DMS53 treated with DMSO at 0.1 percent for 48 hours (cell line): Measurements from ENCODE around the gene THBS1.

Source experiments
- DNase-seq: peaks from one replicate; lab custom pipeline; 2025; ENCODE audit not compliant: unreplicated experiment; lab: John Stamatoyannopoulos, UW

THBS1 gene

DNA sequence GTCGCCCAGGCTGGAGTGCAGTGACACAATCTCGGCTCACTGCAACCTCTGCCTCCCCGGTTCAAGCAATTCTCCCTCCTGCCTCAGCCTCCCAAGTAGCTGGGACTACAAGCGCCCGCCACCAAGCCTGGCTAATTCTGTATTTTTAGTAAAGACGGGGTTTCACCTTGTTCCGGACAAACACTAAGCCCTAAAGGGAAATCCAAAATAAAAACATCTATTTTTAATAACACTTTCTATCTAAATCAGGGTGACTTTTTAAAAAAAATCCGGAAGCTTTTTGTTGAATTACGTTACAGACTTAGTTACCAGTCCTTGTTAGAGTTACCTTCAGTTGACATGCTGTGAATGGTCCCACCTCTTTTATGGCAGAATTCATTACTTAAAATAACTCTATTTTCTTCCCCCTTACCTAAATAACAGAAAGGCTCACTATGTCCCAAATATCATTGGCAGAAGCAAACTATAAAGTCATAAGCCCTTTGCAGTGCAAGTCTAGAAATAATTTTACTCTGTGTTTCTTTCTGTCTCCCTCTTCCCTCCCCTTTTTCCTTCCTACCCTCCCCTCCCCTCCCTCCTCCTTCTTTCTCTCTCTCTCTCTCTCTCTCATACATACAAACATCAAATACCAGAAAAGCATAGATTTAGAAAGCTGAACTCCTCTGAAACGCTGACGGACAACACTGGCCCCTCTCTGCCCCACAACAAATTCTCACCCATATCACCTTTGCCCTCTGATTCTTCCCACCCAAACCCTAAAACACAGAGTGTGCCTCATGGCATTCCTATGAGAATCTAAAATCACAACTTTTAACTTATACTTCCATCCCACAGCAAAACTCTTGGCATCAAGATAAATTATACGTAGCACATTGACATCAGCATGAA, 18.3 kb downstream of the THBS1 start:
- no peak for DNase-seq

DNA sequence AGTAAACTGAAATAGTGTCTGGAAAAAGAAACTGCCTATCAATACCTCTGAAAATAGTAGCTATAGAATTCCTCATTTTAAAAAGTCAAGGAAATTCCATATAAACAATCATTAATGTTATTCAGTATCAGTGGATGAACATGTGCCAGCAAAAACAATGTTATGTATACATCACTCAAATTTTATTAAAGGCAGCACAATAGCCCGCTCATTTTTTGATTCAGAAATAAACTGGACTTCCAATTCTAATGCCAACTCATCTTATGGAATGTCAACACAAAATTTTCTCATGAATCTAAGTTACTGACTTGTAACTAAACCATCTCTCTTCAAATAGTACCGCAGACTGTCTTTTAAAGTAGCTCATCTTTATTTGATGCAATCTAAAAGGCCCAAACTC, 19.0 kb downstream of the THBS1 start:
- DNase-seq: no peak

DNA sequence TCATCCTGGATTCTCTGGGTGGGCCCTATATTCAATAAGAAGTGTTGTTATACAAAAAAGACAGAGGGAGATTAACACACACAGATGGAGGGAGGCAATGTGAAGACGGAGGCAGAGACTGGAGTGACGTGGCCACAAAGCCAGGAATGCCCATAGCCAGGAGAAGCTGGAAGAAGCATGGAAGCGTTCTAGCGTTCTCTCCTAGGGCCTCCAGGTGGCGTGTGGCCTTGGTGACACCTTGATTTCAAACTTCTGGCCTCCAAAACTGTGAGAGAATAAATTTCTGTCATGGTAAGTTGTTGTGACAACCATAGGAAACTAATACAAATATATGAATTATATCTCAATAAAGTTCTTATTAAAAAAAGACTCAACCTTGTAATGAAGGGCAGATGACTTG, 21.3 kb downstream of the THBS1 start:
- no peak for DNase-seq

DNA sequence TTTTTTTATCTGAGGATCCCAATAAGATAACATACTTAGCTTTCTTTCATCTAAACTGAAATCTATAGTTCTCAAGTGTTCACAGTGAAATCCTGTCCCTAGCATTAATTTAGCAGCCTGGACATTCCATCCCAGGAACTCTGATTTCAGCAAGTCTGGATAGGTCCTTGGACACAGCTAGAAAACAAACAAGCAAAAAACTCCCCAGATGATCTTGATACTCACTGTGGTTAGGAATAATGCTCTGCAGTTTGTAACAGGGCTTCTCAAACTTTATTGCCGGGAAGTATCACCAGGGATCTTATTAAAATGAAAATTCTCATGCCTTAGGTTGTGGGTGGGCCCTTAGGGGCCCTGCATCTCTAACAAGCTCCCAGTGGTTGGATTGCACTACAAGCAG, 24.3 kb downstream of the THBS1 start:
- no peak for DNase-seq

DNA sequence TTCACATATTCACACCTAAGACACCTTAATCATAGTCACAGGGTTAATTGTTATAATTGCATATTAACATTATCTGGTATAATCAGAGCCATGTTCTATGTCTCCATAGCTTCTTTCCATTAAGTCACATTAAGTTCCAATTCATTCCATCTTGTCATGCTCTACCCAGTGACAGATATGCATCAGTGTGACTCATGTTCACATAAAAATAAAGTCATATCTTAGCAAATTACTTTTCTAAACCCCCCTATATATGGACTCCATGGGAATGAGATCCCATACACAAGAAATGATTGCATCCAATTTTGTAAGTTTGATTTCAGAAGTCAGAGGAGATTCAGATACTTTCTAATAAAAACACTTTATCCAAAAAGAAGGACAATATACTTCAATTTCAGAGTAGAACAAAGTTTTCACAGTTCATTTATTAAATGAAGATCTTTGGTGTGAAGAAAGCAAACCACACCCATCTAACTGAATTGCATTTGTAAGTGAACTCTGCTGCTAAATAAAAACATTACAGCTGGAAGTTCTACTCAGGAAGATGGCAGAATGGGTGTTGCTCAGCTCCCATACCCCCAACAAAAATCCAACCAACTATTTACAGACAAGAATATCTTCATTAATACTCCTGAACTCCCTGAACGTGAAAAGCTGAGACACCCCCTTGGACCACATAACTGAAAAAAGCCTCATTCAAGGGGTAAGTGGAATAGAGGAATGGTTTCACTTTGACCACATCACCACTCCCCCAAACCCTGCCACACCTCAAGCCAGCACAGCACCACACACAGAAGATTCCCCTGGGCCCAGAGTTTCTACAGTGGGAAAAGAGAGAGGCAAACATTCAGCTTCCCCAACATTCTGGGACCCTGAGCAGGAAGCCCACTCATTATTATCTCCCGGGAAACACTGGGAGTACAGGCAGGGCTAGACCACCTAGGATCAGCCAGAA, 27.6 kb downstream of the THBS1 start:
- no peak for DNase-seq

DNA sequence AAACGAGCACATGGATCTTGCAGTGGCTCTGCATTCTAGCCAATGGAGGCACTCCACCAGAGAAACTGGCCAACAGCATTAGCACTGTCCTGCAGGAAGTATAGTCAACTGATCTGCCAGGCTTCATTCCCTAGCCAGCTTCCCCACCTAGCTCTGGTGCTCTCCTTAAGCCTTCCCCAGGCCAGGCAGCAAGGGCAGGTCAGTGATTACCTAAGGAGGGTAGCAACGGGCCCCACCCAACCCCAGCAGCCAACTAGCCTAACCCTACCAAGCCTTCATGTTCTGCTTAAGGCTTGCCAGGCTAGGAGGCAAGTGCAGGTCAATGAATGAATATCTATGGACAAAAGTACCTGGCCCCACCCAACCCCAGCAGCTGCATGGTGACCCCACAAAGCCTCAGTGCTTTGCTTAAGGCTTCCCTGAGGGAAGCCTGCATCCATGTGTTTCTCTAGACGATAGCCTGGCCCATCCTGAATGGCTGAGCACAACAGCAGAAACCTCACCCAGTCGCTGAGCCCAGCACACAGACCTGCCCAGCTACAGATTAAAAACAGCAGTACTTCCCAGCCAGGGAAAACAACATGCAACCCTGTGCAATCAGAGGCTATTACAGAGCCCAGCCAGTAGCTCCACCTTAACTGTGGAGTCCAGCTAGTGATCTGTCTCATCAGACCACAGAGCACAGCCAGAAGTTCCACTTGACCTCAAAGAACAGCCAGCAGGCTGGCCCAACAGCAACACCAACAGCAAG, 28.5 kb downstream of the THBS1 start:
- DNase-seq: no peak

DNA sequence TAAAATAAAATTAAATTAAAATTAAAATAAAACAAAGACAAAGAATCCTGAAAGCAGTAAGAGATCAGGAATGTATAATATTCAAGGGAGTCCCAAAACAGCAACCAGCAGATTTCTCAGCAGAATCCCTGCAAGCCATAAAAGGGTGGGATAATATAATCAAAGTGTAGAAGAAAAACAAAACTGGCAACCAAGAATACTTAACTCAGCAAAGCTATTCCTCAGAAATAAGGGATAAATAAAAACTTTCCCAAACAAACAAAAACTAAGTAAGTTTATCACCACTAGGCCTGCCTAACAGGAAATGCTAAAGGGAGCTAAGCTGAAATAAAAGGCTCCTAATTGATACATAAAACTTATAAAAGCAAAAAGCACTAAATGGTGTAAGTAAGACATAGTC, 29.8 kb downstream of the THBS1 start:
- no peak for DNase-seq

DNA sequence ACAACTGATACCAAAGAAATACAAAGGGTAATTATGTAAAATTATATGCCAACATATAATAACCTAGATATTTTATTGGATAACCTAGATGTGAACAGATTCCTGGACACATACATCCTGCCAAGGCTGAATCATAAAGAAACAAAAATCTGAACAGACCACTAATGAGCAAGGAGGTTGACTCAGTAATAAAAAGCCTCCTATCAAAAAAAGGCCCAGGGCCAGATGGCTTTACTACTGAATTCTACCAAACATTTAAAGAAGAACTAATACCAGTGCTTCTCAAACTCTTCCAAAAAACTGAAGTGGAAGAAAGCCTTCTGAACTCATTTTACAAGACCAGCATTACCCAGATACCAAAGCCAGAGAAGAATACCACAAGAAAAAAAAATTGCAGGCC, 32.4 kb downstream of the THBS1 start:
- DNase-seq: no peak

DNA sequence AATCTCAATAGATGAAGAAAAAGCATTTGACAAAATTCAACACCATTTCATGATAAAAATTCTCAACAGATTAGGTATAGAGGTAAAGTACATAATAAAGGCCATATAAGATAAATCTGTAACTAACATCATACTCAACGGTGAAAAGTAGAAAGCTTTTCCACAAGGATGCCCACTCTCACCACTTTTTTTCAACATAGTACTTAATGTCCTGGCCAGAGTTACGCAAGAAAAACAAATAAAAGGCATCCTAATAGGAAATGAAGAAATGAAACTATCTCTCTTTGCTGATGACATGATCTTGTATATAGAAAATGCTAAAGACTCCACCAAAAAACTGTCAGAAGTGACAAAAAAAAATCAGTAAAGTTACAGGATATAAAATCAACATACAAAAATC, 33.0 kb downstream of the THBS1 start:
- DNase-seq: no peak

DNA sequence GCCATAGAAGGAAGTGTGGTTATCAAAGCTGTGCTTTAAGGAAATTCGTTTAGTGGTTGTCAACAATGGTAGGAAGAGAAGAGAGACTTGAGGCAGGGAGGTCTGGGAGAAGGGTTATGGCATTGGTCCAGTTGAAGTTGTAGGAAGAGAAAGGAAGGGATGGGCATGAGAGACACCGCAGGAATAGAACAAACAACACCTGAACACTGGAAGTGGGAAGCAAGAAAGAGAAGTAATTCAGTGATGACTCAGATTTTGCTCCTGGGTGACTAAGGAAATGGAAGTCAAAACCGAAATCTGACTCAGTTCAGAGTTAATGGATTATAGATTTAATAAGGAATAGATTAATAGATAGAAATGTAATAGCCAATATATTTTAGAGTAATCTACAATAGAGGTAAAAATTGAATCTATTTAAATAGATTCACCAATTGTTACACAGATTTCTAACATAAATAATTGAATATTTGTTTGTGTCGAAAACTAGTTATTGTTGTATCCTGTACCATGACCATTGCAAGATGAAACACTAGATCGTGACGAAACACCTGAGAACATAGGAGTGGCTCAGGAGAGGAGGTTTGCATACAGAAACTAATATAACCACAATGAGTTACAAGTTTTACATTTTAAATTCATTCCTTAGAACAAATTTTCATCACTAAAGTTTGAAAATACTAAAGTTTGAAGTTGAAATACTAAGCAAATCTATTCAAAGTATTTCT, 36.0 kb downstream of the THBS1 start:
- no peak for DNase-seq

DNA sequence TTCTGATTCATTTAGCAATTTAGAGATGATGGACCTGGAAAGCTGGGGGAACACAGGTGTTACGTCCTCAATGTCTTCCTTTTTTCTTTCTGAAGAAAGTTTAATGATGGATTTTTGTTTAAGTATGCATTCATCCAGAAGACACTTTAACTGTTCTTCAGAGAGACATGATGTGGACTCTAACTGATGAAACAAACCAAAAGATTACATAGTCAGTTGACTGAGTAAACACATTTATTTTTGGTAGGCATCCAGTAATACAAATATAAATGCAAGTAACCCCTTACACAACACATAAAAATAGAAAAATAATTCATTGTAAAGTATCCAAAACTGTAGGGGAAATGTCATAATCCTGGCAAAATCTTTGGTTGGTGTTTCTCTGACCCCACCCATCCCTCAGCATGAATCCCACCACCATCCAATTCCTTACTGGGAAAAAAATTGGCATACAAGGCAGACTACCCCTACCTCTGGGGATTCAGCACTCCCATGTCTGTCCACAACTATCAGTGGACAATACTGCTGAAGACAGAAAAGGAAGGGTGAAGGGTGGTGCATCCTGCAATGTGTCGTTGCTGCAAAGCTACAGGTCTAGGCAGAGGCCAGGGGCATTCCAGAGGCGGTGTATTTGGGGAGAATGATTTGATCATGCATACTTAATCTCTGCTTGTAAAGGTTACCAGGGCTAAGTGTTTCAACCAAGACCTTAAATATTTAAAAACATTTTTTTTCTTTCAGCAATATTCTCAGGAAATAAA, 37.4 kb downstream of the THBS1 start:
- no peak for DNase-seq

DNA sequence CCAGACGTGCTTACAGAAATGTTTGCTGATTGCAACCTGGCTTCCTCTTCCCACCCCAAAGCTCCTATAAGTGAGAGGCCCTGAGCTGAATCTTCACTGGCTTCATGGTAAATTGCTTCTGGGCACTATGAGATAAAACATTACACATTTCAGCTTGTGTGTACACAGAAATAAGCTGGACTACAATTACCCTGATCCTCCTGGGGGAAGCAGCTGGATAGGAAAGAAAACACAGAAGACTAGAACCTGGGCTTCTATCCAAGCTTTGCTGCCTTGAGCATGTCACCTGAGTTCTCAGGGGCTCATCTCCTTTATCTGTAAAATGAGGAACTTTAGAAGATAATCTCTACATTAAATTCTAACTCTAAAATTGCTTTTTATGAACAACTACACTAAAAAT, 40.3 kb downstream of the THBS1 start:
- DNase-seq: no peak

DNA sequence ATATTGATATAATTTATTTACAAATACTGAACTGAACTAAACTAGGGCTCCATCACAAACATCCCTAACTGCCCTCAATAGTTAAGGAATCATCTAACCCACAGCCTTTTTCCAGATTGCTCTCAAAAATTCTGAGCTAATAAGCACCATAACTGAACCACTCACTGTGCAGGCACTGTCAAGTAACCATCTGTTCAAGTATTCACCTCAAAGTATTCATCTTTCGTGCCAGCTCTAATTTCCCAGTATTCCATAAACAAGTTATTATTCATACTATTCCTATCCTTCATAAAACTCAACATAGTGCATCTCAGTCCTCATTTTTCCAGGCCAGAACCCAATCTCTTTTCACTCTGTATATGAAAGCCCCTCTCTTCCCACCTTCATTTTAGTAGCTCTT, 41.1 kb downstream of the THBS1 start:
- no peak for DNase-seq

DNA sequence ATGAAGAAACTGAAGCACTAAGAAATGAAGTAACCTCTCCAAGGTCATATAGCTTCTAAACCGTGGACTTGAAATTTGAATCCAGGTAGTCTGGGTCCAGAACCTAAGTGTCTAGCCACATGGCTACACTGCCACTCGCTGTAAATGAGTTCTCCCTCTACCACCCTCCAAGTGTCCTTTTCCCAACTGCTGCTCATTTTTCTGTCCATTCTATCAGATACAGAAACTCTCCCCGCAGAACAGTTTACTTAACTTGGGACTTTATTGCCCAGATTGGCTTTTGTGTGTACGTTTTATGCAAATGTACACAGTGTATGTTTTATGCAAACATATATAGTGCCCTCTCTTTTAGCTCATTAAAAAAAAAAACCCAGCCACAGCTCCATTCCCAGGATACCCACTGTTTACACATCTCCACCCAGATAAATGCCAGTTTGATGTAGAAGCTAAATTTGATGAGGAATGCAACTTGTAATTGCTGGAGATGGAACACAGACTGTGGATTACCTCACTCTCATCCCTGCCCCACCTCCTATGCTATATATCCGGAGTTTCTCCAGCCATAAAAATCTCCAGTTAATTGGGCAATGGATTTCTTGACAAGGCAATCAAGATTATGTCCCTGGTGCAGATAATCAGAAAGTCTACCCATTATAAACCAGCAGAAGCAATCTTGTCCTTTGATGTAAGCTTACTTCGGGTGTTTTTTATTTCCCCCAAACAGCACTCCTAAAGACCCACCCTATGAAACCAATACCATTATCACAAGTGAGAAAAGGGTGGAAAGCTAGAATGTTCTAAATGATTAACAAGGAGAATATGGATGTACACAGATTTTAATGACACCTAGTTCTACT, 42.0 kb downstream of the THBS1 start:
- DNase-seq: no peak

DNA sequence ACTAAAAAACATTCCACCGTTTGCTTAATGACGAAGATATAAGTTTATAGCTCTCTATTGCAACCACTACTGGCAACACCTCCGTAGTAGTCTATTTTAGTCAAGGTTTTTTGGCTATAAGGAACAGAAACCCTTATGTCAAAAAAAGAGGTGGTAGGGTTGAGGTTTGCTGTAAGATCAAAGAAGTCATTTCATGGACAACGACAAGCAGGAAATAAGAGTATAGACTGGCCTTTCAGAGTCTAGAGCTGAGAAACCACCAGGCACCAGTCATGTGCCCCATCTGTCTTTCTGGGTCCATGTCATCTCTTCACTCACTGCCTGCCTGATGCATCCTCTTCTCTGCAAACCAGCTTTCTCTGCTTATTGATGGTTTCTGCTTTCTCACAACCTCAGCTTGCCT, 42.7 kb downstream of the THBS1 start:
- no peak for DNase-seq

DNA sequence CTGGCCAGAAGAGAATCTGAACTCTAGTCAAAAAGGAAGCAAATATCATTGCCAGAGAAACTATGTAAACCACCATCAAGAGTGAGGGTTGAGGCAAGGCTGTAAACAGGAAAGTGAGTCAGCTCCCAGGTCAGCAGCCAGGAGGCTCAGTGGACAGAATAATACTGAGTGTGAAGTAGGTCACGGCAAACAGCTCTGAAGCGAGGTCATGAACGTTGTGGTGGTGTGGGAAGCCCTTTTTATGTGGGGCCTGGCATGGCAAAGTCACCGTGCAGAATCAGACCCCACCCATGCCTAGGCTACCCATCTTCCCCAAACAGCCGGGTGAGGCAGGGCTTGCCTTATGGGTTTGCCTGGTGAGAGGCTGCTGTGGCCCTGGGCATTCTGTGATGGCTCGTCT, 43.9 kb downstream of the THBS1 start:
- DNase-seq: peak; percentile 5

DNA sequence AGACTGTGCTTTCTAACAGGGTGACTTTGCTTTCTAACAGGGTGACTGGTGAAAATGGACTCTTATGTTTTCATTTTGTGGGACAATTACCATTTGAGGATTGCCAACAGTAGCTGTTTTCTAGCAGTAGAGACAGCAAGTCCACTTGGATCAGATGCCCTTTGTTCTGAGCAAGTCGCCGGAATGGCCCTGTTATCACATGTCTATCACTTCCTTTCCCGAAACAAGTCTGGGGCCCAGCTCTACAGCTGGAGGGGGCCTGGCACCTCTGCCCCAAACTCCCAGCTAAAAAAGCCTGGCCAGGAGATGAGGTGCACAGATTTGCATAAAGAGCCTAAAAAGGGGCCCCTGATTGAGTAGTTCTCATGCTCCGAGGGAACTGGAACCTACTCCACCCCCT, 44.6 kb downstream of the THBS1 start:
- DNase-seq: no peak

DNA sequence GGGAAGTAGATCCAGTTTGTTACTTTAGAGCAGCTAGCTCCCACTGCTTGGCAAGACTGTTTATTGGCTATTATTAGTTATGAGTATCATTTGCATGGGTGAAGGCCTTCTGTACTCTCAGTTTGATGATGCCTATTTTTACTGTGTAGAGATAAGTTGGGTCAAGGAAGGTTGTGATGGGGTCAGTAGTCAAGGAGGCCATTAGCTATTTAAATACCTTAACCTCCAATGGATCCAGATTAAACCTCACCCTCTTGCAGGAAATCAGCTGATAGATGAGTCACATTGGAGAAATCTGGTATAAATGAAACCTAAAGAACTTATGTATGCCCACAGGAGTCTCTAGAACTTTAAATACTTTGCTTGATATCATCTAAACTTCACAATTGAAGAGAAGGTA, 45.0 kb downstream of the THBS1 start:
- DNase-seq: no peak
